T-helper 2 cell treated with Interferon-gamma antibody and Interleukin-4, amounts not matched to agents 100 ng/mL and 5 ng/mL, for 36 hours (primary cell): ENCODE measurements around the gene IGLON5. TPM values are rescaled to one million over a fixed set of nuclear protein-coding genes. Genes with fewer than 3 reads are reported as not detected.

Experiments used
- intact Hi-C: fragments of 100-400 bp; cut with micrococcal nuclease; formaldehyde crosslinking; loops from one replicate; pipeline ENCODE4 v1.15.1; 2023
- total RNA-seq: library from RNA; stranded (reverse); gene quantifications from 2 replicates; pipeline ENCODE4 v1.2.3, GENCODE V29; 2022

The IGLON5 gene
- total RNA-seq, 1 donor from 2014 or later: not detected

GRCh38 chr19:51338563-51339312 lies 27.3 kb downstream of the IGLON5 start:
- intact Hi-C loops: loop anchor here (1.0 to 5.0 kb wide), 7 partner anchors 11 to 318 kb away; no protein-coding TSS in a partner anchor

- intact Hi-C loops: loop anchor here (1.0 to 5.0 kb wide), 7 partner anchors 12 to 318 kb away; no protein-coding TSS in a partner anchor
Observed at GRCh38 chr19:51339313-51339686, 27.9 kb downstream of the IGLON5 start.

GRCh38 chr19:51339687-51340656 lies 28.5 kb downstream of the IGLON5 start:
- intact Hi-C loops: loop anchor here (1.0 to 5.0 kb wide), 7 partner anchors 13 to 317 kb away; no protein-coding TSS in a partner anchor

- intact Hi-C loops: no loop called here
Observed at GRCh38 chr19:51341066-51341465, 29.6 kb downstream of the IGLON5 start.

- intact Hi-C loops: no loop called here
Observed at GRCh38 chr19:51341976-51342580, 30.6 kb downstream of the IGLON5 start, which contains the start of gene VSIG10L. Gene VSIG10L (minus strand): TSS chr19:51342139. CDS start chr19:51342124, 15 bp downstream.

GRCh38 chr19:51342631-51343569 lies 31.5 kb downstream of the IGLON5 start:
- intact Hi-C loops: no loop called here

GRCh38 chr19:51345076-51345620 lies 33.7 kb downstream of the IGLON5 start:
- intact Hi-C loops: no loop called here

GRCh38 chr19:51346742-51347141 lies 35.3 kb downstream of the IGLON5 start:
- intact Hi-C loops: no loop called here

- intact Hi-C loops: no loop called here
Observed at GRCh38 chr19:51347209-51347928, 35.9 kb downstream of the IGLON5 start.

- intact Hi-C loops: no loop called here
Observed at GRCh38 chr19:51351266-51351990, 40.0 kb downstream of the IGLON5 start.

- intact Hi-C loops: no loop called here
Observed at GRCh38 chr19:51352783-51353360, 41.4 kb downstream of the IGLON5 start.

- intact Hi-C loops: no loop called here
Observed at GRCh38 chr19:51354103-51354741, 42.8 kb downstream of the IGLON5 start.

GRCh38 chr19:51354742-51355148 lies 43.3 kb downstream of the IGLON5 start:
- intact Hi-C loops: loop anchor here (1.0 kb wide), 1 partner anchor 13 kb away; no protein-coding TSS in a partner anchor

GRCh38 chr19:51356159-51356801 lies 44.8 kb downstream of the IGLON5 start:
- intact Hi-C loops: no loop called here

GRCh38 chr19:51357952-51358351 lies 46.5 kb downstream of the IGLON5 start:
- intact Hi-C loops: no loop called here

- intact Hi-C loops: no loop called here
Observed at GRCh38 chr19:51359294-51359693, 47.9 kb downstream of the IGLON5 start.

- intact Hi-C loops: no loop called here
Observed at GRCh38 chr19:51361239-51361638, 49.8 kb downstream of the IGLON5 start.
